HL-60 (cell line): ENCODE data around the gene CARD14.

Experiments used
- CTCF ChIP-seq: IDR thresholded peaks from one replicate; pipeline ENCODE4 v1.5.1; 2011; ENCODE audit warnings: low read length, control low read depth, inconsistent platforms; ENCODE audit not compliant: insufficient read depth
- GABPA ChIP-seq: IDR thresholded peaks from 2 replicates; pipeline ENCODE4 v1.6.1; 2012; ENCODE audit warnings: low read depth
- POLR2AphosphoS5 ChIP-seq: IDR thresholded peaks from 2 replicates; pipeline ENCODE4 v1.6.1; 2012; ENCODE audit warnings: low read depth
- REST ChIP-seq: IDR thresholded peaks from 2 replicates; pipeline ENCODE4 v1.6.1; 2012; ENCODE audit warnings: low read depth; ENCODE audit not compliant: insufficient replicate concordance
- SPI1 ChIP-seq: IDR thresholded peaks from 2 replicates; pipeline ENCODE4 v1.6.1; 2012; ENCODE audit warnings: low read depth, mild to moderate bottlenecking, borderline replicate concordance

GRCh38 chr17:80191865-80192661, 22.2 kb downstream of the CARD14 start:
- TF ChIP-seq POLR2AphosphoS5 (no peak), CTCF (no peak), REST (no peak), GABPA (no peak), SPI1 (no peak)
